A549 (cell line): ENCODE results near the gene KLHDC1. TPM values are rescaled to one million over a fixed set of nuclear protein-coding genes. Genes with fewer than 3 reads are reported as not detected.
A peak's percentile ranks its signal among the peaks of the same experiment; 100 is the strongest.
"Not testable (repeated sequence)": the region's sequence is repeated elsewhere in the genome, so short reads cannot be mapped to it uniquely, and the experiment has no call there.

ENCODE experiments used
- ATAC-seq, 2 experiments: fragments of 200-7000 bp in 1 of 2; fragments of >200 bp in 1 of 2; cut with Nextera tagmentation in 1 of 2; cut with Tn5 transposase in 1 of 2; 3 replicates each; pipeline versions ENCODE4 v1.8.0 to v1.9.1; 2018 to 2020; ENCODE audit warnings: mild to moderate bottlenecking in 1 of 2, moderate library complexity in 1 of 2
- CTCF ChIA-PET: fragments of 300-600 bp; sonication (Branson Sonifier 250); formaldehyde crosslinking; extraction: SDS; loops from one replicate; lab custom pipeline; 2021; ENCODE audit warnings: antibody characterized with exemption, inconsistent platforms; lab: Yijun Ruan, JAX
- POLR2A ChIA-PET: fragments of 350-600 bp; formaldehyde crosslinking; extraction: SDS; loops from one replicate; lab custom pipeline; 2021; ENCODE audit warnings: antibody characterized with exemption, inconsistent platforms; lab: Yijun Ruan, JAX
- DNase-seq, 2 experiments: peaks; one replicate each; pipeline versions ENCODE4 v3.0.0 to v3.0.0-alpha.2; 2011 to 2016; ENCODE audit warnings: low read depth in 1 of 2, low spot score in 1 of 2
- FAIRE-seq: peaks from 2 replicates; lab custom pipeline; 2011; peaks lifted over from hg19 to GRCh38; lab: Jason Lieb, UNC
- H3K27ac ChIP-seq, 2 experiments: fragments of >200 bp; sonication (Bioruptor Twin); formaldehyde crosslinking; 3 replicates each; pipeline ENCODE4 v1.5.1; 2016 to 2017
- H3K4me1 ChIP-seq: fragments of >200 bp; sonication (Bioruptor Twin); formaldehyde crosslinking; 3 replicates; pipeline ENCODE4 v1.6.1; 2016
- H3K4me2 ChIP-seq: fragments of >200 bp; sonication (Bioruptor Twin); formaldehyde crosslinking; 3 replicates; pipeline ENCODE4 v1.6.1; 2016
- H3K4me3 ChIP-seq: fragments of >200 bp; sonication (Bioruptor Twin); formaldehyde crosslinking; 3 replicates; pipeline ENCODE4 v1.5.1; 2016
- H3K9me3 ChIP-seq: fragments of >200 bp; sonication (Bioruptor Twin); formaldehyde crosslinking; 3 replicates; pipeline ENCODE4 v1.6.1; 2016
- ATOH8 ChIP-seq: fragments of 250-450 bp; sonication (Bioruptor Pico); IDR thresholded peaks from 2 replicates; pipeline ENCODE4 v1.5.0; 2020; ENCODE audit warnings: low read depth, mild to moderate bottlenecking, moderate library complexity
- CHD4 ChIP-seq: fragments of 200-600 bp; sonication (generic); IDR thresholded peaks from 2 replicates; pipeline ENCODE4 v1.6.1; 2016; ENCODE audit warnings: antibody characterized with exemption, mild to moderate bottlenecking, borderline replicate concordance
- EHF ChIP-seq: fragments of 250-450 bp; sonication (Bioruptor Pico); IDR thresholded peaks from 2 replicates; pipeline ENCODE4 v1.5.0; 2020; ENCODE audit warnings: mild to moderate bottlenecking
- EHMT2 ChIP-seq: fragments of 200-600 bp; sonication (generic); IDR thresholded peaks from 2 replicates; pipeline ENCODE4 v1.6.1; 2016; ENCODE audit warnings: antibody characterized with exemption, low read depth, mild to moderate bottlenecking, moderate library complexity
- ELK1 ChIP-seq: fragments of 150-350 bp; IDR thresholded peaks from 2 replicates; pipeline ENCODE4 v1.6.1; 2014; ENCODE audit warnings: low read depth, mild to moderate bottlenecking, low read length
- ESRRA ChIP-seq: fragments of 150-350 bp; IDR thresholded peaks from 2 replicates; pipeline ENCODE4 v1.6.1; 2014; ENCODE audit warnings: mild to moderate bottlenecking, low read length, borderline replicate concordance
- FOSL2 ChIP-seq, 2 experiments: fragments of 450-650 bp in 1 of 2; fragments of >200 bp in 1 of 2; sonication (Bioruptor Twin) in 1 of 2; formaldehyde crosslinking; IDR thresholded peaks; 2 replicates each; pipeline versions ENCODE4 v1.5.0 to v1.6.1; 2016 to 2020; ENCODE audit warnings: mild to moderate bottlenecking in 1 of 2, moderate library complexity in 1 of 2
- FOXS1 ChIP-seq: fragments of 250-450 bp; sonication (Bioruptor Pico); IDR thresholded peaks from 2 replicates; pipeline ENCODE4 v1.5.0; 2020; ENCODE audit warnings: mild to moderate bottlenecking, moderate library complexity
- GATA3 ChIP-seq: IDR thresholded peaks from 2 replicates; pipeline ENCODE4 v1.6.1; 2012; ENCODE audit warnings: borderline replicate concordance
- HEYL ChIP-seq: fragments of 250-450 bp; sonication (Bioruptor Pico); IDR thresholded peaks from 2 replicates; pipeline ENCODE4 v1.8.0; 2021; ENCODE audit warnings: mild to moderate bottlenecking, moderate library complexity
- HOXA7 ChIP-seq: fragments of 250-450 bp; sonication (Bioruptor Pico); IDR thresholded peaks from 2 replicates; pipeline ENCODE4 v1.5.0; 2020; ENCODE audit warnings: mild to moderate bottlenecking, moderate library complexity
- HOXB5 ChIP-seq: fragments of 250-450 bp; sonication (Bioruptor Pico); IDR thresholded peaks from 2 replicates; pipeline ENCODE4 v1.5.0; 2020; ENCODE audit warnings: mild to moderate bottlenecking, moderate library complexity
- JUNB ChIP-seq: fragments of >200 bp; sonication (Bioruptor Twin); formaldehyde crosslinking; IDR thresholded peaks from 2 replicates; pipeline ENCODE4 v1.6.1; 2016
- MAFK ChIP-seq: fragments of 450-650 bp; IDR thresholded peaks from 2 replicates; pipeline ENCODE4 v1.6.1; 2014; ENCODE audit not compliant: partially characterized antibody
- NR3C1 ChIP-seq: fragments of >200 bp; sonication (Bioruptor Twin); formaldehyde crosslinking; IDR thresholded peaks from 3 replicates; pipeline ENCODE4 v1.6.1; 2017
- POLR2AphosphoS2 ChIP-seq: conservative IDR thresholded peaks from 2 replicates; pipeline ENCODE4 v1.6.1; 2012; ENCODE audit warnings: low read length, improper control_type of control experiment, inconsistent platforms
- RFX5 ChIP-seq: fragments of 450-650 bp; IDR thresholded peaks from 2 replicates; pipeline ENCODE4 v1.7.1; 2014; ENCODE audit warnings: antibody characterized with exemption, mild to moderate bottlenecking, moderate library complexity
- RNF2 ChIP-seq: fragments of 200-600 bp; sonication (generic); IDR thresholded peaks from 2 replicates; pipeline ENCODE4 v1.6.1; 2016; ENCODE audit warnings: low read depth, mild to moderate bottlenecking, antibody characterized with exemption, moderate library complexity, borderline replicate concordance
- SMC3 ChIP-seq: fragments of >200 bp; sonication (Bioruptor Twin); formaldehyde crosslinking; IDR thresholded peaks from 3 replicates; pipeline ENCODE4 v1.6.1; 2018; ENCODE audit warnings: inconsistent platforms
- TP53 ChIP-seq: fragments of 250-450 bp; sonication (Bioruptor Pico); IDR thresholded peaks from 2 replicates; pipeline ENCODE4 v1.5.0; 2021; ENCODE audit warnings: mild to moderate bottlenecking, moderate library complexity
- USF2 ChIP-seq: fragments of 450-650 bp; IDR thresholded peaks from 2 replicates; pipeline ENCODE4 v1.6.1; 2014; ENCODE audit warnings: antibody characterized with exemption
- ZC3H11A ChIP-seq: fragments of 450-650 bp; IDR thresholded peaks from 2 replicates; pipeline ENCODE4 v1.6.1; 2014; ENCODE audit warnings: antibody characterized with exemption, mild to moderate bottlenecking
- WGBS: methylation state at CpG from one replicate; pipeline ENCODE4 v1.1.6; 2017; ENCODE audit errors: missing lambda C conversion rate; 5-methylcytosine and 5-hydroxymethylcytosine counted together
- polyA plus RNA-seq, 4 experiments: library from polyadenylated mRNA; depleted of rRNA in 3 of 4; stranded (reverse); fragments of >200 nt; fragmentation: RNase III in 1 of 4; extraction: RNeasy Plus Mini Kit Qiagen cat#74134 plus additional on column Dnase treatment in 1 of 4; gene quantifications; 2 replicates in 3 of 4; 3 replicates in 1 of 4; pipeline ENCODE4 v1.2.3, GENCODE V29; 2011 to 2017

Gene KLHDC1
- polyA plus RNA-seq, 2 of the 4 experiments (the other 2 are of a cell fraction) = 0.74 to 1.1 TPM

- CTCF ChIA-PET = interaction anchor here (1.4 kb wide), 1 partner anchor 160 kb away, joined by 4 read pairs; the partner anchor contains the start of gene NEMF
- H3K4me2 ChIP-seq = peak overlapping the region; percentile 65
- TF ChIP-seq RNF2 = no peak
- no peak for TF ChIP-seq ZC3H11A
- TF ChIP-seq NR3C1 = no peak
- no peak for TF ChIP-seq HOXA7
- TF ChIP-seq HOXB5 = no peak
- TF ChIP-seq MAFK = no peak
- TF ChIP-seq USF2 = no peak
- TF ChIP-seq GATA3 = no peak
- no peak for TF ChIP-seq ATOH8 (CRISPR knock-in tag)
- TF ChIP-seq JUNB = no peak
- no peak for TF ChIP-seq RFX5
- TF ChIP-seq HEYL (CRISPR knock-in tag) = no peak
- TF ChIP-seq TP53 (CRISPR knock-in tag) = no peak
- no peak for TF ChIP-seq EHMT2
- TF ChIP-seq, all 56 proteins: peak for 0
- DNase-seq (no peak), ATAC-seq (no peak), FAIRE-seq (no peak)
- H3K9me3 ChIP-seq = no peaks in the 10 kb centered on the region
- peak overlapping the region; percentile 71 to 90 for H3K27ac ChIP-seq
- H3K4me3 ChIP-seq = peak overlapping the region; percentile 53
- peaks cover 19% of the 10 kb centered on the region; the same call in 1 of the 3 replicates for H3K4me1 ChIP-seq
- whole genome bisulfite sequencing = 51% methylated on average over 6 of the region's 6 CpGs
- POLR2A ChIA-PET = interaction anchor here (0.5 to 4.4 kb wide), 2 partner anchors 22 to 76 kb away, joined by 3 to 39 read pairs; partner anchors contain the start of gene KLHDC2
Measured at GRCh38 chr14:49692193-49692757, 645 bp upstream of the KLHDC1 start.

DNA sequence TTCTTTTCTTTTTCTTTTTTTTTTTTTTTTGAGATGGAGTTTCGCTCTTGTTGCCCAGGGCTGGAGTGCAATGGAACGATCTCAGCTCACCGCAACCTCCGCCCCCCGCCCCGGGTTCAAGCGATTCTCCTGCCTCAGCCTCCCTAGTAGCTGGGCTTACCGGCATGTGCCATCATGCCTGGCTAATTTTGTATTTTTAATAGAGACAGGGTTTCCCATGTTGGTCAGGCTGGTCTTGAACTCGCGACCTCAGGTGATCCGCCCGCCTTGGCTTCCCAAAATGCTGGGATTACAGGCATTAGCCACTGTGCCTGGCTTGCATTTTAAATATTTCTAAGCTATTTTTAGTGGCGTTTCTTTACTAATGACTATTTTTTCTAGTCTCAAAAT lies 810 bp downstream of the KLHDC1 start:
- 0 out of 2 replicates have a peak, but pooled peaks have one; percentile 62 for TF ChIP-seq CHD4
- H3K4me1 ChIP-seq = peaks cover 19% of the 10 kb centered on the region; the same call in 1 of the 3 replicates
- H3K4me2 ChIP-seq = peak overlapping the region; percentile 65
- ChIA-PET CTCF (interaction anchor here (1.1 kb wide), 1 partner anchor 160 kb away, joined by 3 read pairs; no protein-coding TSS in a partner anchor), POLR2A (interaction anchor here (0.6 to 4.4 kb wide), 2 partner anchors 42 to 75 kb away, joined by 3 to 39 read pairs; partner anchors contain the start of gene KLHDC2)
- FAIRE-seq, ATAC-seq, H3K9me3 ChIP-seq, DNase-seq: not testable (repeated sequence)
- H3K4me3 ChIP-seq = peak overlapping the region; percentile 53
- peak overlapping the region; percentile 71 to 90 for H3K27ac ChIP-seq
- 3% methylated on average over 13 of the region's 13 CpGs for WGBS

DNA sequence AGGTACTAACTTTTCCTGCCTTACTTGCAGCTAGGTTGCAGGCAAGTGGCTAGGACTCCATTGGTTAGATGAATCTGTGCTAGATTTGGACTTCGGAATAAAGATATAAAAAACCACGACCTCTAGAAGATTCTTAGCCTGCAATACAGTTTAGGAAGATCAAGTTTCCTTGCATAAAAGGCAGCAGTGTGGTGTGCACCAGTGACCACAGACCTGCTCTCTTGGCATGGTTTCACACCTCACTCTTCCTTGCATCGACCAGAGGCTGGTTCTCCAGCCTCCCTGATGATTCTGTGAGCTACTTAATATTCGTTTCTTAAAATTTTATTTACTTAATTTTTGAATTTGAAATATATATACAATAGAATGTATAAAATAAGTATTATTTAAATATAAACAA lies 9.8 kb downstream of the KLHDC1 start:
- Histone ChIP-seq H3K4me1 (no peaks in the 10 kb centered on the region), H3K9me3 (no peaks in the 10 kb centered on the region), H3K4me3 (no peak overlapping the region), H3K27ac (no peak overlapping the region), H3K4me2 (no peak overlapping the region)
- ChIA-PET POLR2A (no interaction called here), CTCF (interaction anchor here (0.9 kb wide), 1 partner anchor 30 kb away, joined by 3 read pairs; no protein-coding TSS in a partner anchor)
- FAIRE-seq (no peak), ATAC-seq (no peak), DNase-seq (no peak)
- TF ChIP-seq HOXB5 (no peak), ATOH8 (CRISPR knock-in tag) (no peak), EHF (CRISPR knock-in tag) (no peak), FOXS1 (no peak), ESRRA (no peak), EHMT2 (no peak), POLR2AphosphoS2 (no peak), ELK1 (no peak), FOSL2 (IDR thresholded peaks at IDR 0.05) (no peak), FOSL2 (CRISPR knock-in tag; IDR thresholded peaks at IDR 0.05) (no peak), SMC3 (no peak)
- WGBS = 33% methylated on average over 4 of the region's 4 CpGs
